ENCODE results near the gene DENND2A.

DENND2A gene

DNA sequence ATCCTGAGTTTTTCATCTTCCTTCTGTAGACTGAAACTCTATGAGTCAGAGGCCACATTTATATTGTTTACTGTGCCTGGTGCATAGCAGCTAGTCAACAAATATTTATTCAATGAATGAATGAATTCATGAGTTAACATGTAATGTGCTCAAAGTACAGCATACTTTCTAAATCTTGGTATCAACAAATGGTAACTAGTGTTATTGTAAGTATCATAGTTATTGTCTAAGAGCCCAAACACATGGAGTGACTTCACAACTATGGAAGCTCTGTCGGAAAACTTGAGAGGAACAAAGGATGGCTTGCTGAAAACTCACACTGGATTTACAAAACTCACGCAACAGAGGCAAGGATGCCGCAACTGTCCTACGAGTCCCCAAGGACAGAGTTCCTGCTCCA is 35.9 kb downstream of the DENND2A start:
- no peak for DNase-seq
- in situ Hi-C loops (cut with HindIII; ENCODE audit: low pct_ligation_motif_present, low pct_unique_long_range_greater_than_20kb, low sequenced_read_pairs), result no loop called here

DNA sequence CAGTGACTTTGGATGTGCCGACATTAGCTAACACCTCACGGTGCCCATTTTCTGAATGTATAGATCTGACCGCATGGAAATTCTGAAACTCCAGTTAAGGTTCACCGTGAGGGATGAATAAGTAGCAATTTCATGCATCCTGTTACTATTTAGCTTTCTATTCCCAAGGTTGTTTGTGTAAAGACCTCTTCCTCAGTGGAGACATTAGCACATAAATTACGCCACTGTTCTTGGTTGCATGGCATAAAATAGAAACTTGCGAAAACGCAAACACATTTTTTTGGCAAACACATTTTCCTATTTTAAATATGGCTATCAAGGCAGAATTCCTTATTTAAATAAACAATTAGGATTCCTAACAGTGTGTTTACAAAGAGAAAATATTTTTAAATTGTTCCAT is 36.5 kb downstream of the DENND2A start:
- in situ Hi-C loops (cut with HindIII; ENCODE audit: low pct_ligation_motif_present, low pct_unique_long_range_greater_than_20kb, low sequenced_read_pairs), result no loop called here
- DNase-seq, result no peak

DNA sequence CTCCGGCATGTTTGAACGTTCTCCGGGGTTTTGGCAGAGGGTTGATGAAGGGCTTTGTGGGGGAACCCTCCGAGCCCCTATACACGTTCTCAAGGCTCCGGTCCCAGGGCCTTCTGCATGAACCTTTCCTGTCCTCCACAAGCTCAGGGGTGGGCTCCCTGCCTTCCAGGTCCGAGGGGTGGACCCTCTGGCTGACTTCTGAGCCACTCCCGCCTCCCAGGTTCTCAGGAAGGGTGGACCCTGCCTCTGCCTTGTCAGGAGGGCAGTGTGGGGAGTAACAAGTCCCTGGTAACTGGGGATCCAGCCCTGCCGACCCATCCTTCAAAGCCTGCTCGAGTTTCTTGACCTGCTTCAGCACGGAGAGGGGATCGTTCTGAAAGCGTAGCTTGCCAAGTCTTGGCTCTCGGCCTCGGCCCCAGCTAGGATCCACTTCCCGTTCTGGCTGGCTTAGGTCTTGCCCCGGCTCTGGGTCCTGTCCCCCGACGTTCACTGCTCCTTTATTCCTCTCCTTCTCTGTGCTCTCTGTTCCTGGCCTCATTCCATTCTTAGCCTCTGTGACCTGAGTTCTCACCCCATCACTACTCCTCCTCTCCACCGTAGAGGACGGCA is 38.9 kb downstream of the DENND2A start:
- DNase-seq, result no peak
- in situ Hi-C loops (cut with HindIII; ENCODE audit: low pct_ligation_motif_present, low pct_unique_long_range_greater_than_20kb, low sequenced_read_pairs), result no loop called here

DNA sequence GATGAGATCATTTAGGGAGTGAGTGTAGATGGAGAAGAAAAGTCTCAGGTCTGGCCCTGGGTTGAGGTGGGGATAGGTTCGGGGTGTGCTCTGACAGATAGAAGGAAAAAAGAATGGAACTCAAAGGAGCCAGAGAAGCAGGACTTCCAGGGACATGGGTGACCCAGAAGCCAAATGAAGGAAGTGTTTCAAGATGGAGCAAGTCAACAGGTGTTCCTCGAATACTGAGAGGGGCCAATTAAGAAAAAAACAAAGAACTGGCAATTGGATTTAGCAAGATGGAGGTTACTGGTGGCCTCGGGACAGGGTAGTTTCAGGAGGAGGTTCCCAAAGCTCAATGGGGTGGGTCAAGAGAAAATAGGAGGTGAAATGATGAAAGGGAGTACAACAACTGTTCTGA is 40.3 kb downstream of the DENND2A start:
- no peak for DNase-seq
- in situ Hi-C loops (cut with HindIII; ENCODE audit: low pct_ligation_motif_present, low pct_unique_long_range_greater_than_20kb, low sequenced_read_pairs), result no loop called here

DNA sequence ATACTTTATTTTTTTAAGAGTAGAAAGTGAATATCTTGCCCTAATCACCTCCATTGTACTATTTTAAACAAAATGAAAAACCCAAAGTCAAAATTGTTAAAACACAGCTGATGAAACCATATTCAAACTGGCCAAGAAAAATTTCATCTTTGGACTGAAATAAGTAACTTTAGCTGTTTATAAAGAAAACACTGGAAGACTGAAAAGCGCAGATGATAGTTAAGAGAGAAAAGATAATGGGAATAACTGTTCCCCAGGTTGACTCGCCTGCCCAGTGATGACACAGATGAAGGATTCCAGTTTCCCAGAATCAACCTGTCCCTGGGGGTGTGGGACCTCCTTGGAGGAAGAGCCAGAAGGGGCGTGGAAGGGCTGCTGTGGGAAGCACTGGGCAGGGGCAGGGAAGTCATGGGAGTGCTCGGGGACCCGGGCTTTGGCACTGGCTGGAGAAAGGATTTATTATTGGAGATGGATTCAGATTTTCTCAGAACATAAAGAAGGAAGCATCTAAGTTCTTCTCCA is 43.1 kb downstream of the DENND2A start:
- no peak for DNase-seq
- in situ Hi-C loops (cut with HindIII; ENCODE audit: low pct_ligation_motif_present, low pct_unique_long_range_greater_than_20kb, low sequenced_read_pairs), result no loop called here

DNA sequence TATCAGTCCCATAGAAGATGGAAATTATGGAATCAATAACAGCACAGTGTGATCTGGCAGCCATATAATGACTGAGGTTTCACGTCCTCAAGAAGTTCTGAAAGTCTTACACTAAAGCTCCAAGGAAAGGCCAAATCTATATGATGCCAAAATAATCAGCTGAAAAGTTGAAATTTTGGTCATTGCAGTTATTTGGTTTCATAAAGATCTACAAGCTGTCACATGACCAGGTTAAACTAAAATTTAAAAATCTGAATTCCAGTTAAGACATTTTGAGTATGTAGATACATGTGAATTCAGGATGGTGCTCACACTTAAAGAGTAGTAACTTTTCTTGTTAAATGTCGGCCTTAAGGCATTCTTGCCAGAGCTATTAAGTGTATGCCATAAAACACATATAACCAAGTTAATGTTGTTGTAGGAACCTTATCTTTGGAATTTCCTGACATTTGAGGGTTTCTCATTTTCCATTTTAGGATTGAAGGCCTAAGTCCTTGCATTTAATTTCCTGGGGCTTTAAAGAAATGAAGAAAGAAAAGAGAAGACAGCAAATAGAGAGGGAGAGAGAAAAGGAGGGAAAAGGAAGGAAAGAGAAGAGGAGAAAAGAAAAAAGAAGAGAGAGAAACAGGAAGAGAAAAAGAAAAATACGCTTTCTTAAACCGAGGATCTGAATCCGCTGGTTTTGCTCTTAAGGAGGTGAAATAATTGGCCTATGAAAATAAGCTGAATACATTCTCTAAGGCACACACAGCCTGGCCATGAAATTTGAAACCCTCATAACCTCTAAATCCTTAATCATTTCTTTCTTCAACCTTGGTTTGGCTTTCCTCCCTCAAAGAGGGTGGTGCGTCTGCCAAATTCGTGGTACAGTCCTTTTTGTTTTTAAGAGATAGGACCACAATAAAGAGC is 43.8 kb downstream of the DENND2A start:
- in situ Hi-C loops (cut with HindIII; ENCODE audit: low pct_ligation_motif_present, low pct_unique_long_range_greater_than_20kb, low sequenced_read_pairs), result no loop called here
- no peak for DNase-seq

DNA sequence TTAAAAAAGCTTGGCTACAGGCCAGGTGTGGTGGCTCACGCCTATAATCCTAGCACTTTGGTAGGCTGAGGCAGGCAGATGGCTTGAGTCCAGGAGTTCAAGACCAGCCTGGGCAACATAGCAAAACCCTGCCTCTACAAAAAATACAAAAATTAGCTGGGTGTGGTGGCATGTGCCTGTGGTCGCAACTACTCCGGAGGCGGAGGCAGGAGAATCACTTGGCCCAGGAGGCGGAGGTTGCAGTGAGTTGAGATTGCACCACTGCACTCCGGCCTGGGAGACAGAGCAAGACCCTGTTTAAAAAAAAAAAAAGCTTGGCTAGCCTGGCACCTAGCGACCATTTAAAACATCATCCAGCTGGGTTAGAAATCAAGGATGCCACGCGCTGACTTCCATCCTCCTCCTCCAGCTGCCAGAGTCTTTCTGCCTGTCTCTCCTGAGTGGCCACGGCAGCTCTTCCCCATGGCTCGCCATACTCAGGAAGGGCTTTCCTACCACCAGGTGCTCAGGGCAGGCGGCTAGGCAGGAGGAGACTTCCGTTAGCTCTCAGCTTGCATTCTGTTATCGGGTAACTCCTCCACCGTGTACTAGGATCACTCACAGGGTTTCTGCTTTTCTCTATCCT is 45.0 kb downstream of the DENND2A start:
- in situ Hi-C loops (cut with HindIII; ENCODE audit: low pct_ligation_motif_present, low pct_unique_long_range_greater_than_20kb, low sequenced_read_pairs), result no loop called here

DNA sequence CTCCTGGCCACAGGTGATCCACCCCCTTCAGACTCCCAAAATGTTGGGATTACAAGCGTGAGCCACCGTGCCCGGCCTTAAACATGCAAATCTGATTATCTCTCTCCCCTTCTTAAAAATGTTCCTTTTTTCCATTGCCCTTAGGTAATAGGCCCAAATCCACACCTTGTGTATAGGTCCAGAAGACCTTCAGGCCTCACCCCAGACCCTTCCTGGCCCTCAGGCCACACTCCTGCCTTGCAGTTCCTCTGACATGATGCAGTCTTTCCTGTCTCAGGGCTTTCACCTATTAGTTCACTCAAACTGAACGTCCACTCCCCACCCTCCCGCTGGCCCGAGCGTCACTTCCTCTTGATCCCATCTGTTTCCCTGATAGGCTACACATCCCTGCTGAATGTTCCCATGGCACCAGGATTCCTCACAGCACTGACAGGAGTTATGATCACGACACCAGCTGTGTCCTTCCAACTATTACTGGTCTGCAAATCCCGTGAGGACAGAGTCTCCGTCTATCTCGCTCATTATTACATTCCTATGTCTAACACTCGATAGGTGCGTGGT is 46.4 kb downstream of the DENND2A start:
- DNase-seq, result no peak

More for the DNA sequence above, 45.0 kb downstream of the DENND2A start:
- DNase-seq, result no peak

DNA sequence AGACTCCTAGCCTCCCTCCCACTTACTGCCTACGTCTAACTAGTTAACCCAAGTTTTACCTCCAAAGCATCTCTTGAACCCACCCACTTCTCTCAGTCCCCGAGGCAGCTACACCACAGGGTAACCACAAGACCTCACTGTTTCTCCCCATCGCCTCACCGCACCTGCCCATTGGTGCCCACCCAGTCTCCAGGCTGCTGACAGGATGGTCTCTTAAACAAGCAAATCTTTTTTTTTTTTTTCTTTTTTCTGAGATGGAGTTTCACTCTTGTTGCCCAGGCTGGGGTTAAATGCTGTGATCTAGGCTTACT is 47.0 kb downstream of the DENND2A start:
- in situ Hi-C loops (cut with HindIII; ENCODE audit: low pct_ligation_motif_present, low pct_unique_long_range_greater_than_20kb, low sequenced_read_pairs), result no loop called here
- no peak for DNase-seq

More for the DNA sequence above, 46.4 kb downstream of the DENND2A start:
- in situ Hi-C loops (cut with HindIII; ENCODE audit: low pct_ligation_motif_present, low pct_unique_long_range_greater_than_20kb, low sequenced_read_pairs), result no loop called here

DNA sequence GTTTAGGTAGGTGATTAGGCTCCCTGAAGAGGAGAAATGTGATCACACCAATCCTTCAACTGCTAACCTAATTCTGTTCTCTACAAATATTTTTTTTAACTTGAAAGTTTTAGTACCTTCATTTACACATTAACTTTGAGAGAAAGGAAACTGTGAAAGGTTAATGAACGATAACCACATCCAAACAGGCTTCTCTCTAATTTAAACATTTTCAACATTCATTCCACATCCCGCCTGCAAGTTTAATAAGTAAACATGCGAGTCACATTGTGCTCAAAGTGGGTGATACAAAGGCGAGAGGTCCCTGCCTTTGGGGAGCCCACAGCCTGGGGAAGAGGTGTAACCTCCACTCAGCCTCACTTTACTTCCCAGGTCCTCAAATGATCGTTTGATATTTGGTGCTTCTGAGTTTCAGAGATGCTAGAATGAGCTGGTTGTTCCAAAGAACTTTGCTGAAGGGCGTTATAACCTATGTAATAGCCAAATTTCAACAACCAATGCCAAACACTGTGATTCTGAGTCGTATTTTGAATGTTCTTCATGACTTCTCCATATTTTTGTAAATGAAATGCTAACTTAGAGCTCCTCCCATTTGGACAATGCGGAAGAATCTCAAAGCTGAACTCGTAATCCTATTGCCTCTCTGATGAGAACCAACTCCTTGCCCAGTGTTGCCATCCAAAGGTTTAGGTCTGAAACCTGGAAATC is 47.5 kb downstream of the DENND2A start:
- peak; percentile 21 for DNase-seq
- in situ Hi-C loops (cut with HindIII; ENCODE audit: low pct_ligation_motif_present, low pct_unique_long_range_greater_than_20kb, low sequenced_read_pairs), result no loop called here

DNA sequence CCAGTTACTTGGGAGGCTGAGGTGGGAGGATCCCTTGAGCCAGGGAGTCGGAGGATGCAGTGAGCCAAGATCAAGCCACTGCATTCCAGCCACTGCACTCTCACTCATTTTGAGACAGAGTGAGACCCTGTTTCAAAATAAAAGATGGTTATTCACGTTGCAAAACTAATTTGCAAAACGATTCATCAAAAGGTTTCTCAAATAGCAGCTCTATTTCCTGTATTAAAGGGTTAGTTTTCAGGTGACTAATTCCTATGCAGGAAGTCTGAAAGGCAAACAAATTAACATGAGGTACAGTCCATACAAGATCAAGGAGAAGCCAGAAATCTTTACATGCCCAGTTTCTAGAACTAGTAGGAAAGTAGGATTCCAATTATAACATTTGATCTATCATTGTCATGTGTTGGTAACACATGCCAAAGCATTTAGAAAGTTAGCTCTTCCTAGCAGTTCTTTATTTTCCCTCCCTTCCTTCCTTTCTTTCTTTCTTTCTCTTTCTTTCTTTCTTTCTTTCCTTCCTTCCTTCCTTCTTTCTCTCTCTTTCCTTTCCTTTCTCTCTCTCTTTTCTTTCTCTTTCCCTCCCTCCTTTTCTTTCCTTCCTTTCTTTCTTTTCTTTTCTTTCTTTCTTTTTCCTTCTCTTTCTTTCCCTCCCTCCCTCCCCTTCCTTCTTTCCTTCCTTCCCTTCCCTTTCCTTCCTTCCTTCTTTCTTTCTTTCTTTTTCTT is 49.3 kb downstream of the DENND2A start:
- in situ Hi-C loops (cut with HindIII; ENCODE audit: low pct_ligation_motif_present, low pct_unique_long_range_greater_than_20kb, low sequenced_read_pairs), result no loop called here
- DNase-seq, result no peak

DNA sequence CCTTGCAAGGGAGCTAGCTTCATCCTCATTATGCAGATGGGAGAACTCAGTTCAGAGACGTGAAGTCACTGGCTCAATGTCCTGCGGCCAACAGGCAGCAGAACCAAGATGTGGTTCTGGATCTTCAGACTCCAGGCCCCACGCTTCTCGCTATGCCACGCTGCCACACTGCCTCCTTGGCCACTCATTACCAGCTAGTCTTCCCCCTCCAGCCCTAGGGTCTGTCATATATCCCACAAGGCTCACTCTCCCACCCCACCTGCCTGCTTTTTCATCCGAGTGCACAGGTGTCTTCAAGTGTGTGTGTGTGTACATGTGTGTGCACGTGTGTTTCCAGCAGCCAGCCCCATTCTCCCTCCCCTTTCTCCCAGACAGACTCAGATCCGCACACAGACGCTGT is 53.4 kb downstream of the DENND2A start:
- no peak for DNase-seq
- in situ Hi-C loops (cut with HindIII; ENCODE audit: low pct_ligation_motif_present, low pct_unique_long_range_greater_than_20kb, low sequenced_read_pairs), result no loop called here

DNA sequence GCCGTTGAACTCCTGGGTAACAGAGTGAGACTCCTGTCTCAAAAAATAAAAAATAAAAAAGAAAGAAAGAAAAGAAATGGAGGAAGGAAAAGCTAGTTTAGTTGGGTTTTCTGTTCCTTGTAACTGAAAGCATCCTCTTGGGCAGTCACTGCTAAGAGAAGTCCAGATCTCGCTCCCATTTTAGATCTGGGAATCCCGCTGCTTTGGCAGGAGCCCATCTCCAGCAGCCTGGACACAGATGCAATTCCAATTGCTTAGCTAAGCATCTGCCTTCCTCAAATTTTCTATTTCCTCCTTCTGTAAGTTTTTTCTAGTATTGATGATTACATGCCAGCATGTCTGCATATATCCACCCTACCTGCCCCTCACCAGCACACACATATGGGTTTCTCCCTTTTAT is 54.1 kb downstream of the DENND2A start:
- in situ Hi-C loops (cut with HindIII; ENCODE audit: low pct_ligation_motif_present, low pct_unique_long_range_greater_than_20kb, low sequenced_read_pairs), result no loop called here
- DNase-seq, result no peak

DNA sequence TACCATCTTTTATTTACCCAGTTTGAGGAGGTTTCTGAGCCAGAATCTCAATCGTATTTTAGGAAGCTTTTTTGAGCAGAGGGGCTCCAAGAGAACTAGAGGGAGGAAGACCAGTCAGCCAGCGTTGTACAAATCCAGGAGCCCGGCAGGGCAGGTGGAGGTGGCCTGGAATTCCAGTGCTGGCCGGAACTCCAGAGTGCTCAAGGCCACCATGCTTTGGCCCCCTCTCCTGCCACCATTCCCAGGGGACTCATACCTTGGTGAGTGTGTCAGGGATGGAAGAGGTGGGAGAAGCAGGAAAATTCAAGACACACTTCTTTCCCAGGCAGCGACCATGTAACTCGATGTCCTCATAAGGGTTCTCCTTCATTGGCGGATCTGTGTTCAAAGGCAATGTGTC is 55.3 kb downstream of the DENND2A start:
- no peak for DNase-seq
- in situ Hi-C loops (cut with HindIII; ENCODE audit: low pct_ligation_motif_present, low pct_unique_long_range_greater_than_20kb, low sequenced_read_pairs), result no loop called here

DNA sequence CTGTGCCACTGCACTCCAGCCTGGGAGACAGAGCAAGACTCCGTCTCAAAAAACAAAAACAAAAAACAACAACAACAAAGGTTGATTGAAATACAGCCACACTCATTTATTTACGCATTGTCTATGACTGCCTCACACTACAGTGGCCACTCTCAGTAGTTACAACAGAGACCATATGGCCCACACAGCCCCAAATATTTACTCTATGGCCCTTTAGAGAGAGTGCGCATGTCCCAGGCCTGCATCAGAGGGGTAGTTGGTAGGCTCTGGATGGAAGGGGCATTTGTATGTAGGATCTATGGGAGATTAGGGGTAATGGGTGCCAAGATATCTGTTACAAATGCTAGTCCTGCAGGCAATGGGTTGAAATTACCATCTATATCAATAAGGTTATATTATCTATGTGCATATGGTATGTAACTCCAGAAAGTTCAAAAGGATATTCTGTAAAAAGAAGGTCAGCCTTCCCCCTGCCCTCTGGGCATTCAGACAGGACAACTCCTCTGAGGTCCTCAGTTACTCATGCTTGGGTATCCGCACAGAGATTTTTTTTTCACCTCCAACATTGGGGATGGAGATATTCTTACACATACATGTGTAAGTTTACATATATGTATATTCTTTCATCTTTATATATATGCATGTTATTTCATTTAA is 56.3 kb downstream of the DENND2A start:
- in situ Hi-C loops (cut with HindIII; ENCODE audit: low pct_ligation_motif_present, low pct_unique_long_range_greater_than_20kb, low sequenced_read_pairs), result no loop called here

DNA sequence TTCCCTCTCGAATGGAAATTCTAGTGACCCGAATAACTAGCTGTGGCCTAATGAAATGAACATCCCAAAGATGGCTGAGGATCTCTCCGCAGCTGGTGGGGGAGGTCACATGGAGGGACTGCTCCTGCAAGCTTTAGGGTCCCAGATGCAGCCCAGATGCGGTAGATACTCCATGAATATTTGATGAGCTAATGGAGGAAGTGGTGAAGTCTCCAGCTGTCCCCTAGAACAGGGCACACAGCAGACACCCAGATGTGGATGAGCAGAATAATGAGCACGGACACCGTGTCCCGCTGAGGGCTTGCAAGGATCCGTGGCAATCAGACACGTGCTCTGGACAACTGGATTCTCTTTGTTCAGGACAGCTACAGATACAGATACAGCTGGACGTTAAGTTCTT is 59.2 kb downstream of the DENND2A start:
- DNase-seq, result no peak
- in situ Hi-C loops (cut with HindIII; ENCODE audit: low pct_ligation_motif_present, low pct_unique_long_range_greater_than_20kb, low sequenced_read_pairs), result no loop called here

More for the DNA sequence above, 56.3 kb downstream of the DENND2A start:
- DNase-seq, result no peak

DNA sequence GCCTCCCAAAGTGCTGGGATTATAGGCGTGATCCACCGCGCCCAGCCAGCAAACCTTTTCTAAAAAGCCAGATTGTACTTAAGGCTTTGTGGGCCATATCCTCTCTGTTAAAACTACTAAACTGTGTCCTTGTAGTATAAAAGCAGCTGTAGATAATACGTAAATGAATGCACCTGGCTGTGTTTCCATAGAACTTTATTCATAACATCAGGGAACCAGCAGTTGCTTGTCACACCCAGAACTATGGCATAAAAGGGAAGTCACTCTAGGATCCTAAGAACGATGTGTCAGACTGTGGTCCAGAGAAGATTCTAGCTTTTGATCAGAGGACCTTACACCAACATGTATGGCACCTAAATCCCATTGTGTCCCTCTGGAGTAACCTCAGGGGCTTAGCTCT is 63.0 kb downstream of the DENND2A start:
- DNase-seq, result no peak
- in situ Hi-C loops (cut with HindIII; ENCODE audit: low pct_ligation_motif_present, low pct_unique_long_range_greater_than_20kb, low sequenced_read_pairs), result no loop called here

DNA sequence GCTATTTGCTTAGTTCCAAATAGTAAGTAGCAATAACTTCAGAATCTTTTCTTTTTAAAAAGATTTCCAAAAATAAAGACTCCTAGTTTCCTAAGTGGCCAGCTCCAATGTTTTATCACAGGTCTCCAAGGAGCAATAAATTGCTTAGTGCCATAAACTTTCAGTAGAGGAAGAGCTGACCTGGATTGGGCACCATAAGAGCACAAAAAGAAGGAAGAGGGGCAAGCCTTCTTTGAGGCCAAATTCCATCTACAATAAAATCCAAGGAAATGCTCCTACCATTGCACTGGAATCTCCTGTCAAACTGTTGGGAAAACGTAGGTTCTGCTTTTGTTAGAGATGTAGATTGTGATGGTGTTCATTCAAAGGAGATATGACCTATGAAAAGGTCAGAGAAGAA is 64.0 kb downstream of the DENND2A start:
- in situ Hi-C loops (cut with HindIII; ENCODE audit: low pct_ligation_motif_present, low pct_unique_long_range_greater_than_20kb, low sequenced_read_pairs), result no loop called here
- no peak for DNase-seq
